ENCODE data around the gene RIMBP2.
"Not testable (repeated sequence)": the region's sequence is repeated elsewhere in the genome, so short reads cannot be mapped to it uniquely, and the experiment has no call there.

RIMBP2 gene

DNA sequence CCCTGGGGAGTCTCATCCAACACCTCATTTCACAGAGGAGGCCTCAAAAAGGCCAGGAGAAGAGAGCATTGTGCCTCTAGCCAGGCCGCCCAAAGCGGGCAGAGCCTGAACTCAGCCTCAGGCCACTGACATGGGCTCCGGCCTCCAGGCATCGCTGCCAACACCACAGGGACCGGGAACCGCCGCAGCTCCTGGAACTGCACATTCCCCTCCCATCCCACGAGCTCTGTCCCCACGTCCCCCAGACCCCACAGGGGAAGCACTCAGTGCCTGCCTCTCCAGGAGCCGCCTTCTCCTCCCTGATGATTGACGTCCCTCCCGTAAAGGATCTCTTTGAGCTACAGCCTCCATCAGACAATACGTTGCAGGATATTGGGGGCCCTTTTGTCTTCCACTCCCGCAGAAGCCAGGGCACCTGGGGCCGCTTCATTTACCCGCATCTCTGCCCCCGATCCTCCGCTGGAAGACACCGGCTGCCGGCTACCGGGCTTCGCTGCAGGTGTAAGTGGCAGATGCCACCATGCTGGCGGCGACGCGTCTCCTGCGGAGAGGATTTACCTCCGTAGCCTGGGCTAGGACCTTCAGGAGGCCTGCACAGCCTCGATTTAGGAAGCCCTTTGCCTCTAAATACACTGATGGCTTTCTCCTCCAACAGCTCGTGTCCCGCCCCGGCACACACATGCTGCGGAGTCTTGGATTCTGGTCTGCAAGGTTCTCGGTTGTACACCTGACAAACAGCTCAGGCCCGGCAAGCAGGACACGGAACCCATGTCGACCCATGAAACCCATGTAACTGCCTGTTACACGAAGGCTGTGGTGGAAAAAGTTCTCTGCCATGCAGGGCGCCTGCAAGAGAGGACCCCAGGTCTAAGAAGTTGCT, 104.8 kb downstream of the RIMBP2 start:
- in situ Hi-C loops (cut with MboI; ENCODE audit: low sequenced_read_pairs), result no loop called here

DNA sequence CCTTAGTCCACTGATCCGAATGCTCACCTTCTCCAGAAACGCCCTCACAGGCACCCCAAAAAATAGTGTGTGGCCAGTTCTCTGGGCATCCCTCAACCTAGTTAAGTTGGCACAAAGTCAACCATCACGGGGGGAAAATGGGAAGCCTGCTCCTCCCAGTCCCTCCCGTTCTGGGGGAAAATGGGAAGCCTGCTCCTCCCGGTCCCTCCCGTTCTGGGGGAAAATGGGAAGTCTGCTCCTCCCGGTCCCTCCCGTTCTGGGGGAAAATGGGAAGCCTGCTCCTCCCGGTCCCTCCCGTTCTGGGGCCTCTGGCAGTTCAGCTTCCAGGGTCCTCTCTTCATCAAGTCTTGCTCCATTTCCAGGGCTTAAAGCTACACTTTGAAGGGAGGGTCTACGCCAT, 106.1 kb downstream of the RIMBP2 start:
- in situ Hi-C loops (cut with MboI; ENCODE audit: low sequenced_read_pairs), result no loop called here

DNA sequence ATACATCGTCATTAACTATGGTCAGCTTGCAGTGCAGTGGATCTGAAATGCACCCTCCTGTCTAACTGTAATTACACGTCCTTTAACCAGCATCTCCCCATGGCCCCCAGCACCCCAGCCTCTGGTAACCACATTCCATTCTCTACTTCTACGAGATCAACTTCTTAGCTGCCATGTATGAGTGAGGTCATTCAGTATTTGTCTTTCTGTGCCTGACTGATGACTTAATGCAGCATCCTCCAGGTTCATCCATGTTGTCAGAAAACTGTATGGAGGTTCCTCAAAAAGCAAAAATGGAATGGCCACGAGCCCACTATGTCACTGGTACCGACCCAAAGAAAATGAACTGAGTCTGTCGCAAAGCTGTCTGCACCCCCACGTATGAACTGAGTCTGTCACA, 107.3 kb downstream of the RIMBP2 start:
- in situ Hi-C loops (cut with MboI; ENCODE audit: low sequenced_read_pairs), result no loop called here

DNA sequence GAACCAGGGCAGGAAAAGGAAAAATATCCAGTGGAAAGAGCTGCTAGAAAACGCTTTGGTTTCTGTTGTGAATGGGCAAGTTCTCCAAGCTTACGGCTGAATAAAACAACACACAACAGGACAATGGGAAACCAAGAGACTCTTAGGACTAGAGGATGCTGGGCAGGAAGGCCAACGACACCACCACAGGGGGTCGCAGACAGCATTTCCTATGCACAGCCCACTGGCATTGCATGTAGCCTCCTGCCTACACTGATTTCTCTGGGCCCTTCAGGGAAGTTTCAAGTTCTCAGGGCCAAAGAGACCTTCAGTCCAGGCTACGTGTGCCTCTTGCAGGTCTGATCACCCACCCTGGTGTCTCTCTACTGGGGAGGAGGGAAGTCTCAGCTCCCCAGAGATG, 108.0 kb downstream of the RIMBP2 start:
- in situ Hi-C loops (cut with MboI; ENCODE audit: low sequenced_read_pairs), result no loop called here

DNA sequence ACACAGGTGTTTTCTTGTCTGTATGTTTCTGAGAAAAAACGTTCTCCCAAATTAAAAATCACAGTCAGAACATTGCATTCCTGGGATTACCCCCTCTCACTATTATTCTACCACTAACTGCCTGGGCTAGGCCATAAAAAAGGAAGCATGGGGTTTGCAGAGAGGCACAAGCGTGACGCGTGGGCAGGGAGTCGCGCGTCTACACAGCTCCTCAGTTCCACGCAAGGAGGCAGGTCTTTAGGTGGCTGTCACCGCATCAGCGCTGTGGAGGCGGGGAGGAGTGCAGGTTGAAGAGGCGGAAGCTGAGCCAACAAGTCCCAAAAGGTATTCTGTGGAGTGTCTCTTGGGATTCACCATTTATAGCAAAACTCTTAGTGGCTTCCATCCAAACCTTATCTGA, 109.9 kb downstream of the RIMBP2 start:
- in situ Hi-C loops (cut with MboI; ENCODE audit: low sequenced_read_pairs), result no loop called here

DNA sequence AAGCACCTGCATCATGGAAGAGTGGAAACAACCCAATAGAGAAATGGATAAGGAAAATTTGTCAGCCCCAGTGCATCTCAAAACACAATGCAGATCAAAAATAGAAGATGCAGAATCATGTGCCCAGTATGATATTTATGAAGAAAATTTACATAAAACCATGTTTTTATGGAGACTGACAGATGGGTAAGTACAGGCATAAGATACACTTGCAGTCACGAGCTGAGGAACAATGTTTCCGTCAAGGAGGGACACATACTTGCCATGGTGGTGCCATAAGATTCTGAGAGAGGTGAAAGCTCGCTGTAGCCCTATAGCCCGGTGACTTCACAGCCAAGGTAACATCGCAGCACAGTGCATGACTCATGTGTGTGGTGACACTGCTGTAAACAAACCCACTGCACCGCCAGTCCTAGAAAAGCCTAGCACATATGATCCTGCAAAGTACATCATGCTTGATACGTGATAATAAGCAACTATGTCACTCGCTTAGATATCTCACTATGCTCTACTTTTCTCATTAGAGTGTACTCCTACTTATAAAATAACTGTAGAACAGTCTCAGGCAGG, 112.6 kb downstream of the RIMBP2 start:
- in situ Hi-C loops (cut with MboI; ENCODE audit: low sequenced_read_pairs), result no loop called here

DNA sequence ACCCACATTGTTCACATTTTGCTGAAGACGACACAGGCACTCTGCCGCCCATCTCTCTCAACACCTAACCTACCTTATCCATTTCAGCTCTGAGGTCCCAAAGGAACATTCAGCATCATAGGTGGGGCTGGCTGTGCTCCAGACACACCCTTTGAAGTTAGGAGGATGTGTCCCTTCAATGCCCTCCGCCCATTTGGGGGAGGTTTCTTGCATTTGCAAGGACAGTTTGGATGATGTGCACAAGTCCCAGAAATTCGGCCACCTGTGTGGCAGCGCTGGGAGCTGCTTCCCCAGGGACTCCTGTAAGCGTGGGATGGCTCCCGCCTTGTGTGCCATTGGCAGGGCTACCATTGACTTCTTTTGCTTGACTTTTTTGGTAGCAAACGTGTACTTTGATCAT, 113.8 kb downstream of the RIMBP2 start:
- in situ Hi-C loops (cut with MboI; ENCODE audit: low sequenced_read_pairs), result no loop called here

DNA sequence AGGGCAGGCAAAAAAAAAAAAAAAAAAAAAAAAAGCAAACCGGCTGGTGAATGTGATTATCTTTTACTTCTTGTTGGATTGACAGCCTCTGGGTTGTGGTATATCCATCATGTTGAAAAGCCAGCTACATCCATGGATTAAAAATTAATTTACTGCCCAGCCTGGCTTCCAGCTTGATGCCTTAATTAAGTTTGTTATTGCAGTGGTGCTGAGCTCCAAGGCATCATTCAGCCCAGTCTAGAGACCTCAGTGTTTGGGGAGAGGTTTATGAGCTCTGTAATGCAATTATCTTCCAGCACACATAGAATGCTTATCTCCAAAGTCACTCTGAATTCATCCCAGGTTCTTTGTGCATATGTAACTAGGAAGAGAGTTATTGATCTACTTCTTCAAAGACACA, 114.8 kb downstream of the RIMBP2 start:
- in situ Hi-C loops (cut with MboI; ENCODE audit: low sequenced_read_pairs), result no loop called here

DNA sequence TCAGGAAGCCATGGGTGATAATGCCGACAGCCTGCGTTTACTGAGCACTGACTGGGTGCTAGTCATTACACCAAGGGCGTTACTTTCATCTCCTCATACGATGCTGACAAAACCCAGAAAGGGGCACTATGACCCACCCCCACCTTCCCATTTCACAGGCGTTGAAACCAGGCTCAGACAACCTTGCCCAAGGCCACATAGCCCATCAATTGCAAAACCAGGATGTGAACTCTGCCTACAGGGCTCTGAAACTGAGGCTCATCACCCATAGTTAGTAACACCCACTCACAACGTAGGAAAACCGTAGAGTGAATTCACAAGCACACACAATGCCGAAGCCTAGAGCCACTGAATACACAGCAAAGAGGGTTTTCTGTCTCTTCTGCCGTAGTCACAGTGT, 119.9 kb downstream of the RIMBP2 start:
- in situ Hi-C loops (cut with MboI; ENCODE audit: low sequenced_read_pairs), result no loop called here

DNA sequence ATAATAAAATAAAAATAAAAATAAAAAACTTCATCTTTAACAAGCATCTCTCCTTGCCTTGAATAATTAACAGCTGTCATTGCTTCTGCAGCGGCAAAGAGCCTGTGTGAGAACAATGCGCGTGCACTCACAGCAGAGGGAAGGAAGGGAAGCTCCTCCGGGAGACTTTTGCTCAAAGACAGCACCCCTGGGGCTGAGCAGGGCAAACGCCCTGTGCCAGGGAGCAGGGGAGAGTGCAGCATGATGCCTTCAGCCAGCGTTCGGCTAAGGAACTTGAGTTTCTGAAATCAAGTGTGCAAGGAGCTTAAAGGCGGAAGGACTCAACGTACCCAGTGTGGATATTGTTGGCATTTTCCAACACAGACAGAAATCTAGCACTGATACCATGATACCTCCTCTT, 120.5 kb downstream of the RIMBP2 start:
- in situ Hi-C loops (cut with MboI; ENCODE audit: low sequenced_read_pairs), result no loop called here

DNA sequence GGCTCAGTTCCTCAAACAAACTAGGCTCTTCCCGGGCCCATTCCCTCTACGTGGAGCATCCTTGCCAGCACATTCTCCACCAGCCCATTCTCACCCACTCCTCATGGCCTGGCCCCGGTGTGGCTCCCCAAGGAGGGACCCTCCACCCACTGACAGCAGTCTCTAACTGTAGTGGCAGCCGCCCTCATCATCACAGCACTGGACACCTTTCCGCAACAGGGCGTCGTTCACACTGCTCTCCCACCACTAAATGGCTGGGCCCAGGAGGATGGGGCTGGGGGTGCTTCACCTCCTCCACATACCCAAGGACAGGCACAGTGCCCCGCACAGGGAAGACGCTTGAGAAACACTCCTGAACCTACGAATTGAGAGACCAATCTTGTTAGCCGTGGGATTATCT, 123.0 kb downstream of the RIMBP2 start:
- in situ Hi-C loops (cut with MboI; ENCODE audit: low sequenced_read_pairs), result no loop called here

DNA sequence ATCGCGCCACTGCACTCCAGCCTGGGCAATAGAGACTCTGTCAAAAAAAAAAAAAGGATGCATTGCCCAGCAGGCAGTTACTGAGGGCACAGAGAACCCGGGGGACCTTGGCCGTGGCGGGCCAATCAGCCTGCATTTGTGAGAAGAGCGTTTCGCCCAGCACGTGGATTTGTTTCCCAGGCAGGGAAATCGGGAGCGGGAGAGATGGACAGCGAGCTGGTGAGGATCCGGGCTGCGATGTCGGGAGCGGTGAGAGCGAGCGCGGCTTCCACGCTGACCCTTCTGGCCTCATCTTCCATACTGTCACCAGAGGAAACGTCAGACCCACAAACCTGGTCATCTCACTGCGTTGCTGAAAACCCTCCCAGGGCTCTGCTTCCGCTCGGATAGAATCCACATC, 123.5 kb downstream of the RIMBP2 start:
- in situ Hi-C loops (cut with MboI; ENCODE audit: low sequenced_read_pairs), result no loop called here

DNA sequence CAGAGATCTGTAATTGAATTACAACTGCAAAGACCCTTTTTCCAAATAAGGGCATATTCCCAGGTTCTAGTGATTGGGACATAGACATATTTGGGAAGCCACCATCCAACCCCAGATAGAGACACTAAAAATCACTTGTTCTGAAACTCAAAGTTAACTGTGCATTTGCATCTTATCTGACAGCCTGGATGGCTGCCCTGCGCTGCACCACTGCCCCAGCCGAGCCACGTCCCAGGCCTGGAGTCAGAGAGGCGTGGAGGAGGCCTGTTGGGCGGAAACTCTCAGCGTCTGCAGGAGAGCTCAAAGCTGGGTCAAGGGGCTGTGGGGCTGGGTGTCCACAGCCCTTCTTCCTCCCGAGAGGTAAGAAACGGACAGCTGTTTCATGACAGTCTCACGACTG, 124.4 kb downstream of the RIMBP2 start:
- in situ Hi-C loops (cut with MboI; ENCODE audit: low sequenced_read_pairs), result no loop called here

DNA sequence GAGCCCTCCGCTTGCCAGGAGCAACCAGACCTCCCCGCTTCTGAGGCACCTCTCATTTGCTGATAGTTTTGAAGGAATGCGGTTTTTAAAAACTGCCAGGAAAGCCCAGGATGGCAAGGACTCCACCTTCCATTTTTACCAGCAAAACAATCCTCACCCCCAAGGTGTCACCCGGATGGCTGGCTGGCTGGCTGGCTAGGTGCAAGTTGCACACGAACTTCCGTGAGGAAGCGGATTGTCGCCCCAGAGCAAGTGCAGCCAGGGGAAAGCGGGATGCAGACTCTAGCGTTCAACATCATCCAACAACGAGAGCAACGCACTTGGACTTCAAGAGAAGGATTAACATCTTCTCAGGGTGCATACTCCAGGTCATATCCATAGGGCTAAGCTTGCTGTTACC, 125.4 kb downstream of the RIMBP2 start:
- in situ Hi-C loops (cut with MboI; ENCODE audit: low sequenced_read_pairs), result no loop called here

DNA sequence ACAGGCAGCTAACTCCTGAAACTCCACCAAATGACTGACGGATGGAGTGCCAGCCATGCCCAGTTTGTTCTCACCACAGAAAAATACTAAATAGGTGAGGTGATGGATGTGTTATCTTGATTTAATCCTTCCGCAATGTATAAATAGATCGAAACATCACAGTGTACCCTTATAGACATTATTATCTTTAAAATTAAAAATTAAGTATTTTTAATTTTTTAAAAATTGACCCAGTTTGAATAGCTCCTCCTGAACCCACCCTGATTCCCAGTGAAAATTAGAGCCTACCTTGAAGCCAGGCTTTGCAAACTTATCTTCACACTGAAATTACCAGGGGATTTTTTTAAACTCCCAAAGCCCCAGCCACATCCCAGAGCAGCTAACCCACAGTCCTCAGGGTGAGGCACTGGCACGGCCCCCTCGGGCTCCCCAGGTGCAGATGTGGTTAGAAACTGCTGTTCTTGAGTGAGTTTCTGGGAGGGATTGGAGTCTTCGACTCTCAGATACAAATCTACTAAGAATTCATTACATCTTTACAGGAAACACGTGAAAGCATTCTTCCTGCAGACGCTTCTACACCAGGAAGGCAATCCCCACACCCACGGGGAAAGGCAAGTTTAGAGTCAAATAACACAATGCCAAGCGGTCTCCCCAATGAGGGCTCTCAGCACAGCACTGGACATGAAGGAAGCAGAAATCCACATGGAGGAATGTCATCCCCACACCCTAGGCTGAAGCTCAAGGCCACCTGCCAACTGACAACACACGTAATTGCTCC, 126.4 kb downstream of the RIMBP2 start:
- in situ Hi-C loops (cut with MboI; ENCODE audit: low sequenced_read_pairs), result no loop called here

DNA sequence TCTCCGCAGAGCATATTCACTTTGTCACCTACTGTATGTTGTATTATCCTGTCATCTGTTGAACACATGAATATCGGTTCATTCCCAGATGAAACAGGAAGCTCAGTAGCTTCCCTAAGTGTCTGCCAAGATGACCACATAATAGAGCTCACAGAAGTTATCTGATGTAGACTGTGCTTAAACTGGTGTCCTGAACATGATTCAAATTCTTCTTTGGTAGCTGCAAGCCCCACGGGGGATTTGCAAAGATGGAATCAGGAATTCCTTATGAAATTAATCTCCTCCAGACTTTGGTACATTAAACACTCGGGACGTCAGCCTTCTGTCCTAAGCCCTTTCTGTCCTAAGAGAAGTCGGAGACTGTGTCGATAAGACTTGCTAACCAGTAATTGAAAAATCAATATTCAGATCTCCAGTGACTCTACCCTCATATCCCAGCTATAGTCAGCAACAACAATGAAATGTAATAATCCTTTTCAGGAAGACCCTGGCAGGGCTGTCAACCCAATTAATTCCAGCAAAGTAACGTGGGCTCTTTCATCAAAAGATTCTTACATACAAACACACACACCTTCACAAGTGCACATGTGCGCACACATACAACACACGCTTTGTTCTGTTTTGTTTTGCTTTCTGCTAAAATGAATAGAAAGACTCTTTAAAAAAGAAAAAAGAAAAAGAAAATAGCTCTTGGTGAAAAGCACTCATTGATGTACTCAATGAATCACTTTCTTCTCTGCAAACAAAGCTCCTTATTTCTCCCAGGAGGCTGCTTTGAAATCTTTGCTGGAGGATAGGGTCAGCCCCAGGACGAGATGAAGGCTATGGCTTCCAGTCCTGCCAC, 127.2 kb downstream of the RIMBP2 start:
- in situ Hi-C loops (cut with MboI; ENCODE audit: low sequenced_read_pairs), result no loop called here

DNA sequence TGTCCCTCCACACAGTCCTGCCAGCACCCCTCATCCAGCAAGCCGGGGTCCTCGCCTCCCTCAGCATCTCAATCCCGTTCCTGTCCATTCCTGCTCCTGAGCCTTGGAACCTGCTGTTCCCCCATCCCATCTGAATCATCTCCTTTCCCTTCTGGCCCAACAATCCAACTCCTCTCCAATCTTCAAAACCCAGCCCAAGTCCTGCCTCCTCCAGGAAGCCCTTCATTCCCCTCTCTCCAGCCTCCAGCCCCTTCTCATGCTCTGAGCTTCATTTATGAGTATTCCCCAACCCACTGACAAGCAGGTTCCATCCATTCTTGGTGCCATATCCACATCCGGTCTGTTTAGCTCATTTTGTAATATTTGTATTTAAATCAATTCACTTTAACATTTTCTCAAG, 128.1 kb downstream of the RIMBP2 start:
- in situ Hi-C loops (cut with MboI; ENCODE audit: low sequenced_read_pairs), result no loop called here

DNA sequence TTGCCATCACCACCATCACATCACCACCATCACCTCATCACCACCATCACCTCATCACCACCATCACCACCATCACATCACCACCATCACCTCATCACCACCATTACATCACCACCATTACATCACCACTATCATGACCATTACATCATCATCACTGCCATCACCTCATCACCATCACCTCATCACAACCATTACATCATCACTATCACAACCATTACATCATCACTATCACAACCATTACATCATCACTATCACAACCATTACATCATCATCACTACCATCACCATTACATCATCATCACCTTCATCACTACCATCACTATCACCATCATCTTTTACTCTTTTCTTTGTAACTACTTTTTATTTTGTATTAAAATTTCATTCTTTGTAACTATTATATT, 131.6 kb downstream of the RIMBP2 start:
- in situ Hi-C loops (cut with MboI; ENCODE audit: low sequenced_read_pairs), result not testable (repeated sequence)

DNA sequence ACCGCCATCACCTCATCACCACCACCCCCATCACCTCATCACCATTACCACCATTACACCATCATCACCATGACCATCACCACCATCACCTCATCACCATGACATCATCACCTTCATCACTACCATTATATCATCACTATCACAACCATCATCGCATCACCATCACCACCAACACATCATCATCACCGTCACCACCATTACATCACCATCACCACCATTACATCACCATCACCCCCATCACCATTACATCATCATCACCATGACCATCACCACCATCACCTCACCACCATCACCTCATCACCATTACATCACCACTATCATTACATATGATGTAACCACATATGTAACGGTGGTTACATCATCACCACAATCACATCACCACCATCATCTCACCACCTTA, 132.3 kb downstream of the RIMBP2 start:
- in situ Hi-C loops (cut with MboI; ENCODE audit: low sequenced_read_pairs), result no loop called here

DNA sequence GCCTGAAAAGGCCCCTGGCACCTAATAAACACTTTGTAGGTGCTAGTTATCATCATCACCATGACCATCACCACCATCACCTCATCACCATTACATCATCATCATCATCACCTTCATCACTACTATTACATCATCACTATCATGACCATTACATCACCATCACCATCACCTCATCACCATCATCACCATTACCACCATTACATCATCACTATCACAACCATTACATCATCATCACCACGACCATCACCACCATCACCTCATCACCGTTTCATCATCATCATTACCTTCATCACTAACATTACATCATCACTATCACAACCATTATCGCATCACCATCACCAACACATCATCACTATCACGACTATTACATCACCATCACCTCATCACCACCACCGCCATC, 132.8 kb downstream of the RIMBP2 start:
- in situ Hi-C loops (cut with MboI; ENCODE audit: low sequenced_read_pairs), result no loop called here

DNA sequence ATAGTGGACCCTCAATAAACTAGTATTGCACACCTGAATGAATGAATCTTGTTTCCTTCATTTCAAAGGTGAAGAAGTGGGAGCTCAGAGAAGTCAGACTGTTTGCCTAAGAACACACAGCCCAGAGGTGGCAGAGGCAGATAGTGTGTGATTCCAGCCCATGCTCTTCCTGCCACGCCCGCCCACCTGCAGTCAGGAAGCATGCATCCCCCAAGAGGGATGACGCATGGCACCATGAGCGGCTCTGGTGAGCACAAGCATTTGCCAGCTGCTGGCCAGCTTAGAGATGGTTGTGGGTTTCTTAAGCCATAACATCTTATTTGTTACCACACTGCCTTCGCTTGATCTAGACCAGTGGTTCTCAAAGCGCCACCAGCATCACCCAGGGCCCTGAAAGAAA, 133.8 kb downstream of the RIMBP2 start:
- in situ Hi-C loops (cut with MboI; ENCODE audit: low sequenced_read_pairs), result no loop called here
